ENCODE results near the gene UBL3.

UBL3 gene

GRCh38 chr13:29753618-29754472 is 96.6 kb downstream of the UBL3 start:
- TF ChIP-seq CTCF (conservative IDR thresholded peaks at IDR 0.05; ENCODE audit: low read depth, low read length), result no peak
- no peak for DNase-seq (ENCODE audit: low read depth)
- H3K4me3 ChIP-seq (ENCODE audit: low read length), result no peak overlapping the region

GRCh38 chr13:29752175-29752574 is 98.2 kb downstream of the UBL3 start:
- no peak for DNase-seq (ENCODE audit: low read depth)
- TF ChIP-seq CTCF (conservative IDR thresholded peaks at IDR 0.05; ENCODE audit: low read depth, low read length), result no peak
- no peak overlapping the region for H3K4me3 ChIP-seq (ENCODE audit: low read length)

GRCh38 chr13:29750183-29750530 is 100.3 kb downstream of the UBL3 start:
- no peak for TF ChIP-seq CTCF (conservative IDR thresholded peaks at IDR 0.05; ENCODE audit: low read depth, low read length)
- no peak for DNase-seq (ENCODE audit: low read depth)
- no peak overlapping the region for H3K4me3 ChIP-seq (ENCODE audit: low read length)

- DNase-seq (ENCODE audit: low read depth), result no peak
- H3K4me3 ChIP-seq (ENCODE audit: low read length), result no peak overlapping the region
- no peak for TF ChIP-seq CTCF (conservative IDR thresholded peaks at IDR 0.05; ENCODE audit: low read depth, low read length)
Measured at GRCh38 chr13:29749401-29750182, 100.8 kb downstream of the UBL3 start.

GRCh38 chr13:29748097-29748496 is 102.3 kb downstream of the UBL3 start:
- no peak overlapping the region for H3K4me3 ChIP-seq (ENCODE audit: low read length)
- no peak for TF ChIP-seq CTCF (conservative IDR thresholded peaks at IDR 0.05; ENCODE audit: low read depth, low read length)
- DNase-seq (ENCODE audit: low read depth), result no peak

GRCh38 chr13:29746148-29746677 is 104.2 kb downstream of the UBL3 start:
- TF ChIP-seq CTCF (conservative IDR thresholded peaks at IDR 0.05; ENCODE audit: low read depth, low read length), result no peak
- H3K4me3 ChIP-seq (ENCODE audit: low read length), result no peak overlapping the region
- no peak for DNase-seq (ENCODE audit: low read depth)
